ENCODE data around the gene MKRN2. TPM values are rescaled to one million over a fixed set of nuclear protein-coding genes. Genes with fewer than 3 reads are reported as not detected.

The MKRN2 gene
- total RNA-seq, 1 experiment from 2014 or later: 18.2 TPM

- no peak for TF ChIP-seq ZSCAN18 (CRISPR knock-in tag; IDR thresholded peaks at IDR 0.05)
- TF ChIP-seq ZNF671 (CRISPR knock-in tag; IDR thresholded peaks at IDR 0.05): no peak
- TF ChIP-seq MLX (CRISPR knock-in tag; IDR thresholded peaks at IDR 0.05): no peak
These were observed 47.4 kb upstream of the MKRN2 start (continued) for GRCh38 chr3:12509466-12509865.

GRCh38 chr3:12512534-12513118, 44.3 kb upstream of the MKRN2 start:
- no peaks in the 10 kb centered on the region for H3K4me1 Mint-ChIP-seq
- DNase-seq (ENCODE audit: low spot score): no peak
- ChIA-PET POLR2A (no interaction called here), CTCF (interaction anchor here (0.7 to 1.0 kb wide), 2 partner anchors 29 to 298 kb away, joined by 3 read pairs; no protein-coding TSS in a partner anchor)
- TF ChIP-seq GTF2I (CRISPR knock-in tag; conservative IDR thresholded peaks at IDR 0.05): no peak
- TF ChIP-seq SOX15 (CRISPR knock-in tag; IDR thresholded peaks at IDR 0.05): no peak
- TF ChIP-seq TEAD4 (CRISPR knock-in tag; IDR thresholded peaks at IDR 0.05): no peak
- TF ChIP-seq FOXJ3 (CRISPR knock-in tag; IDR thresholded peaks at IDR 0.05; ENCODE audit: borderline replicate concordance): no peak
- no peak for TF ChIP-seq ZNF263 (CRISPR knock-in tag; IDR thresholded peaks at IDR 0.05; ENCODE audit: low read depth)
- no peak for TF ChIP-seq TP53 (CRISPR knock-in tag; IDR thresholded peaks at IDR 0.05)
- no peak for TF ChIP-seq ZNF532 (CRISPR knock-in tag; IDR thresholded peaks at IDR 0.05; ENCODE audit: borderline replicate concordance)
- TF ChIP-seq NR3C1 (CRISPR knock-in tag; conservative IDR thresholded peaks at IDR 0.05; ENCODE audit: low read depth): no peak
- no peak for TF ChIP-seq ZNF416 (CRISPR knock-in tag; IDR thresholded peaks at IDR 0.05)
- TF ChIP-seq ZNF512 (CRISPR knock-in tag; IDR thresholded peaks at IDR 0.05; ENCODE audit: borderline replicate concordance): no peak
- TF ChIP-seq ELF4 (CRISPR knock-in tag; IDR thresholded peaks at IDR 0.05; ENCODE audit: low read depth): no peak
- TF ChIP-seq ATF3 (CRISPR knock-in tag; conservative IDR thresholded peaks at IDR 0.05): no peak
- TF ChIP-seq HMGXB4 (CRISPR knock-in tag; IDR thresholded peaks at IDR 0.05): no peak
- TF ChIP-seq ESRRA (CRISPR knock-in tag; IDR thresholded peaks at IDR 0.05; ENCODE audit: borderline replicate concordance): no peak
- no peak for TF ChIP-seq NR2C2 (CRISPR knock-in tag; IDR thresholded peaks at IDR 0.05)
- TF ChIP-seq ZNF317 (CRISPR knock-in tag; IDR thresholded peaks at IDR 0.05; ENCODE audit: borderline replicate concordance, low read depth): no peak
- no peak for TF ChIP-seq MAX (CRISPR knock-in tag; IDR thresholded peaks at IDR 0.05)
- H3K27me3 Mint-ChIP-seq (ENCODE audit: low read depth): no peaks in the 10 kb centered on the region
- no peak overlapping the region for H3K27ac Mint-ChIP-seq
- H3K36me3 Mint-ChIP-seq: peaks cover 10% of the 10 kb centered on the region
- no peak overlapping the region for H3K4me3 Mint-ChIP-seq
- H3K9me3 Mint-ChIP-seq: no peaks in the 10 kb centered on the region
- no peak for ATAC-seq

Measured in WTC11 (cell line).